NCI-H187 treated with DMSO at 0.1 percent for 48 hours (cell line): ENCODE data around the gene WDR70.
A peak's percentile ranks its signal among the peaks of the same experiment; 100 is the strongest.
"Not testable (repeated sequence)": the region's sequence is repeated elsewhere in the genome, so short reads cannot be mapped to it uniquely, and the experiment has no call there.

Experiments used
- DNase-seq: peaks from one replicate; lab custom pipeline; 2025; lab: John Stamatoyannopoulos, UW

WDR70 gene

DNA sequence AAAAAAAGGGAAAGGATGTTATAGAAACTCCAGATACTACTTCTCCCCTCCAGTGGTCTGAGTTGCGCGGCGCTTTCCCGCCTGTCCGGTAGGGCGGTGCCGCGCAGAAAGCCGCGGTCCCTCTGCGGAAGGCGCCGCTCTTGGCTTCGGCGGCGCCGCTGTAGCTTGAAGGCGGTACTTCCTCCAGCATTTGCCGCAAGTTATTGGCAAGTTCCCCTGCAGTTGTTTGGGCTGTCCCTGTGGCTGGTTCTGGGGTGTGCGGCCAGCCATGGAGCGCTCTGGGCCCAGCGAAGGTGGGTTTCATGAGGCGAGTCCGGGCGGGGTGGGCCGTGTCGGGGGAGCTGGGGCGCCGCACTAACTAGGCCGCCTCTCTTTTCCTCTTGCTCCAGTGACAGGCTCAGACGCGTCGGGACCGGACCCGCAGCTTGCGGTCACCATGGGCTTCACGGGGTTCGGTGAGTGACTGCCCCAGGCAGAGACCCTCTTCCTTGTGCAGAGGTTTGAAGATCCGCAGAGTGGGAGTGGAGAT is at the start of gene WDR70:
Gene WDR70 (plus strand): TSS at position 219 of the 529 bp plus-strand sequence. CDS start 50 bp downstream, at position 269.
- peak; percentile 27 for DNase-seq

DNA sequence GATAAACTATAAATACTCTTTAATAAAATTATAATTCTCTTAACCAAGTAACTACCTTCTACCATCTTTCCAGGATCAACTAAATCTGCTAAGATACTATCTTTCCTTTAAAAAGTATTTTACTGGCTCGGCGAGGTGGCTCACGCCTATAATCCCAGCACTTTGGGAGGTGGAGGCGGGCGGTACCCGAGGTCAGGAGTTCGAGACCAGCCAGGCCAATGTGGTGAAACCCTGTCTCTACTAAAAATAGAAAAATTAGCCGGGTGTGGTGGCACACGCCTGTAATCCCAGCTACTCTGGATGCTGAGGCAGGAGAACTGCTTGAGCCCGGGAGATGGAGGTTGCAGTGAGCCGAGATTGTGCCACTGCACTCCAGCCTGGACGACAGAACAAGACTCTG is 44.4 kb upstream of the WDR70 start:
- DNase-seq = not testable (repeated sequence)

DNA sequence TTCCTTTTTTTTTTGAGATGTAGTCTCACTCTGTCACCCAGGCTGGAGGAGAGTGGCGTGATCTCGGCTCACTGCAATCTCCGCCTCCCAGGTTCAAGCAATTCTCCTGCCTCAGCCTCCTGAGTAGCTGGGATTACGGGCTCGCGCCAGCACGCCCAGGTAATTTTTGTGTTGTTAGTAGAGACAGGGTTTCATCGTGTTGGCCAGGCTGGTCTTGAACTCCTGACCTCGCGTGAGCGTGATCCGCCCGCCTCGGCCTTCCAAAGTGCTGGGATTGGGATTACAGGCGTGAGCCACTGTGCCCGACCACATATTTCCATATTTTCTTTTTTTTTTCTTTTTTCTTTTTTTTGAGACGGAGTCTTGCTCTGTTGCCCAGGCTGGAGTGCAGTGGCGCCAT is 36.4 kb upstream of the WDR70 start:
- DNase-seq = not testable (repeated sequence)

DNA sequence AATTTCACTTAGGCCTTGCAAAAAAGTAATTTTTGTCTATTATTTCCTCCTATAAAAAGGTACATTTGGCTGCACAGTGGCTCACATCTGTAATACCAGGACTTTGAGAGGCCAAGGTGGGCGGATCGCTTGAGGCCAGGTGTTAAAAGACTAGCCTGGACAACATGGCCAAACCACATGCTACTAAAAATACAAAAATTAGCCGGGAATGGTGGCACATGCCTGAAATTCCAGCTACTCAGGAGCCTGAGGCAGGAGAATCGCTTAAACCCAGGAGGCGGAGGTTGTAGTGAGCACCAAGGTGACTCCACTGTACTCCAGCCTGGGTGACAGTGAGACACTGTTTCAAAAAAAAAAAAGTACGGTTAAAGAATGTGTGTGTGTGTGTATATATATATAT is 24.0 kb upstream of the WDR70 start:
- no peak for DNase-seq

DNA sequence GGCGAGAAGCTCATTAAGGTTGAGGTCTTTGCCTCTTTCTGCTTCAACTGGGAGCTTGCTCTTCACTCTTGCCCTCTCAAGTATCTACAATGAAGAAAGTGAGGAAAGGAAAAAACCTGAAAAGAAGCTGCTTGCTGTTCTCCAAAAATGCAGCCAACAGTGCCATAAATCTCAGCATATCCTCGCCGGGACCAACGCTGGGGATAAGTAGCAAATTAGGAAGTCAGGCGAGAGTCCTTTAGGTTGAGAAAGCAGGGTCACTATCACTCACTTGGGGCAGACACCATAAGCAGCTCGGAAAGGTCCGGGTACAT is 8.6 kb upstream of the WDR70 start:
- no peak for DNase-seq

DNA sequence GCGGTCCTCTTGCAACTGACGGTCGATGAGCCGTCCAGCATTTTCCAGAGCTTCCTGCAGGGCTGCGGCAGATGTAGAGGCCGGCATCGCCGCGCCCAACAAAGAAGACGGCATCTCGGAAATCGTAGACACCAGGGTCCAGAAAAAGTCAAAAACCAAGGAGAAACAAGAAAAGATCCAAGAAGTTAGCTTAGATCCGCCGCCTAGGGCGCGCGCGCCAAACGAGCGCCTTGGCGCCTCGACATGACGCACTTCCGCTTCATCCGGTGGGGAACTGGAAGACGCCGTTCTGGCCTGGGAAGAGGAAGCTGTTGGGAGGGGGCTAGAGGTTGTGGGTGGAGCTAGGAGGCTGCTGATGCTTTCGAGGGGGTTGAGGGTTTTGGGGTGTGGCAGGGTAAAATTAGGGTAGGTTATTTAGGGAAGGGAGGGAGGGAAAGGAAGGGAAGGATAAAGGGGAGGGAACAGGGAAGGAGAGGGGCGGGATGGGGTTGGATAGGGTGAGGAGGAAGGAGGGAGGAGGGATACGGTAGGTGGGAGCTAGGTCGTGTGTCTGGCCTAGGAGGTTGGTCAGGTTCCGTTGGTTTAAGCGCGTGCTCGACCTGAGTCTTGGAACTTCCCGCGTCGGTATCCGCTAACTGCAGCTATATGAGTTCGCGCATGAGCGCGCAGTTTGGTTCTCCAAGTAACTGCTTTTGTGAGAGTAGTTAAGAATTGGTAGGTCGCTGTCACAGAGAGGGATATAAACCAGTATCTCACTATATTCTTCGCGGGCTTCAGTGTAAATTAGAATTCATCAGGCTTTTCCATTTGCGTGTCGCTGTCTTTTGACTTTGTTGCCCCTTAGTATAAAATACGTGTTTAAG is 8.0 kb upstream of the WDR70 start, which contains the start of gene NUP155:
Gene NUP155 (minus strand): TSS at position 243 of the 863 bp plus-strand sequence. CDS start 129 bp downstream, at position 114.
- peak; percentile 75 for DNase-seq

DNA sequence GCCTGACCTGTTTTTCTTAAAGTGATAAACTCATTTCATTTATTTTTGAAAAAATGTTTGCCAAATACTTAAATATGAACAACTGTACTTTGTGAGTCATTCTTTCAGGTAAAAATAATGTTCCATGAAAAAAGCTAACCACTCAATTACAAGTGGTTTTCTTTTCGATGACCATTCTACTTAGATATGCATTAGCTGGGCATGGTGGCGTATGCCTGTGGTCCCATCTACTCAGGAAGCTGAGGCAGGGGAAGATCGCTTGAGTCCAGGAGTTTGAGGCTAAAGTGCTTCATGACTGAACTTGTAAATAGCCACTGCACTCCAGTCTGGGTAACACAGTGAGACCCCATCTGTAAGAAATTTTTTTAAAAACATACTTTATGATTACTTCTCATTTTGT is 4.0 kb upstream of the WDR70 start:
- DNase-seq = no peak

DNA sequence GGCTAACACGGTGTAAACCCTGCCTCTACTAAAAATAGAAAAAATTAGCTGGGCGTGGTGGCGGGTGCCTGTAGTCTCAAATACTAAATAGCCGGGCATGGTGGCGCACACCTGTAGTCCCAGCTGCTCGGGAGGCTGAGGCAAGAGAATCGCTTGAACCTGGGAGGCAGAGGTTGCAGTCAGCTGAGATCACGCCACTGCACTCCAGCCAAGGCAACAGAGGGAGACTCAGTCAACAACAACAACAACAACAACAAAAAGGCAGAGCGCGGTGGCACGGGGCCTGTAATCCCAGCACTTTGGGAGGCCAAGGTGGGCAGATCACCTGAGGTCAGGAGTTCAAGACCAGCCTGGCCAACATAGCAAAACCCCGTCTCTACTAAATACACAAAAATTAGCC is 1.1 kb upstream of the WDR70 start:
- not testable (repeated sequence) for DNase-seq

DNA sequence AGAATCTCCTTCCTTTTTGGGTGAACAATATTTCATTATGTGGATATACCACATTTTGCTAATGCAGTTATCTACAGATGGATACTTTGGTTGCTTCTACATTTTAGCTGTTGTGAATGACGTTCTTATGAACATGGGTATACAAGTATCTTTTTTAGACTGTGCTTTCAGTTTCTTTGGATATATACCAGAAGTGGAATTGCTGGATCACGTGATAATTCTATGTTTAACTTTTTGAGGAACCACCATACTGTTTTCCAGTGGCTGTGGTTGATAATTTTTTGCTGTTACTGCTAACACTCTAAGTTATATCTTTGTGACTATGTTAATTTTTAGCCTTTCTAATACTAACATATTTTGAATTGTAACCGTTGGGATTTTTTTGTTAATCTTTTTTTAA is 12.5 kb downstream of the WDR70 start:
- no peak for DNase-seq

DNA sequence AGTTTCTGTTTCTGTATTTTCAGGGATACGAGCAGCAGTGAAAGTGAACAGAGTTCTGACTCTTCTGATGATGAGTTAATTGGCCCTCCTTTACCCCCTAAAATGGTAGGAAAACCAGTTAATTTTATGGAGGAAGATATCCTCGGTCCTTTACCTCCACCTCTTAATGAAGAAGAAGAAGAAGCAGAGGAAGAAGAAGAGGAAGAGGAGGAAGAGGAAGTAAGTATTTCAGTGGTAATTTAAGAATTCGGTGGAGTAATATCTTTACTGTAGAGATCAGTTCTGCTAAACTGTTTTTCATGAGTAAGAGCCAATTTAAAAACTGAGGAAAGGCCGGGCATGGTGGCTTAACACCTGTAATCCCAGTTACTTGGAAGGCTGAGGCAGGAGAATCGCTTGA is 17.2 kb downstream of the WDR70 start:
- no peak for DNase-seq

DNA sequence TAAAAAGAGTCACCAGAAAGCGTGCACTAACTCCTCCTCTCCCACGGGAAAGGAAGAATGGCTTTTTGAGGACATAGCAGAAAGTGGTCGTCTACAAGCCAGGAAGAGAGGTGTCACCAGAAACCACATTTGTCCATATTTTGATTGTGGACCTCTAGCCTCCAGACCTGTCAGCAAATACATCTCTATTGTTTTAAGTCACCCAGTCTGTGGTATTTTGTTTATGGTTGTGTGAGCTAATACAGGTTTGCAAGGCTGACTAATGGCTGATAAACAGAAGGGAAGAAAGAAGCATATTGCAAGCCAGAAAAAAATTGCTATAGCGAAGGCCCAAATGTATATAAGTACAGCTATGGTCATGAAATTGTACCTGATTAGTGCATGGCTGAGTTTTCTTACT is 21.4 kb downstream of the WDR70 start:
- DNase-seq = no peak

DNA sequence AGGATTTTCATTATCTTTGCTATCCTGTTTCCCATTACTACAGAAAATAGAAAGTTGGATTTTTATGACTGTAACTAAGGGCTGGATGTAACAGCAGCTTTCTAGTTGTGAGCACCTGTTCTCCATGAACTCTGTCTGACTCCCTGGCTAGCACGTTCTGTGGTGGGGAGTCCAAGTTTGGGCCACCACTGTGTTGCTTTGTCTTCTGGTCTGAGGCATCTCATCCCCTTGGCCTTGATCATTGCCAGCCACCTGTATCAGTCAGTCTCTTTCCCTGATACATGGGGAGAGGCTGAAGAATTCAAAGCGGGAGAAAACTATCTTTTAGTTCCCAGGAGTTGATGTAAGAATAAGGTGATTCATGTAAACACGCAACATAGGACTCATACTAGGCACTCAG is 33.4 kb downstream of the WDR70 start:
- no peak for DNase-seq

DNA sequence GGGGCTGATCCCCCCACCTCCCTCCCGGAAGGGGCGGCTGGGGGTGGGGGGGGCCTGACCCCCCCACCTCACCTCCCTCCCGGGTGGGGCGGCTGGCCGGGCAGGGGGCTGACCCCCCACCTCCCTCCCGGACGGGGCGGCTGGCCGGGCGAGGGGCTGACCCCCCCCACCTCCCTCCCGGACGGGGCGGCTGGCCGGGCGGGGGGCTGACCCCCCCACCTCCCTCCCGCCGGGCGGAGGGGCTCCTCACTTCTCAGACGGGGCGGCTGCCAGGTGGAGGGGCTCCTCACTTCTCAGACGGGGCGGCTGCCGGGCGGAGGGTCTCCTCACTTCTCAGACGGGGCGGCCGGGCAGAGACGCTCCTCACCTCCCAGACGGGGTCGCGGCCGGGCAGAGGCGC is 36.3 kb downstream of the WDR70 start:
- not testable (repeated sequence) for DNase-seq

DNA sequence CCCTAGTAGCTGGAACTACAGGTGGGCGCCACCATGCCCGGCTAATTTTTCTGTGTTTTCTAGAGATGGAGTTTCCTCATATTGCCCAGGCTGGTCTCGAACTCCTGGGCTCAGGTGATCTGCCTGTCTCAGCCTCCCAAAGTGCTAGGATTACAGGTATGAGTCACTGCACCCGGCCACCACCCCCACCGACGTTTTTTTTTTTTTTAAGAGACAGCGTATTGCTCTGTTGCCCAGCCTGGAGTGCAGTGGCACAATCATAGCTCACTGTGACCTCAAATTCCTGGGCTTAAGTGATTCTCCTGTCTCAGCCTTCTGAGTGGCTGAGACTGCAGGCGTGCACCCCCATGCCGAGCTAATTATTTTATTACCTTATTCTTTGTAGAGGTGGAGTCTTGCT is 38.2 kb downstream of the WDR70 start:
- DNase-seq = no peak

DNA sequence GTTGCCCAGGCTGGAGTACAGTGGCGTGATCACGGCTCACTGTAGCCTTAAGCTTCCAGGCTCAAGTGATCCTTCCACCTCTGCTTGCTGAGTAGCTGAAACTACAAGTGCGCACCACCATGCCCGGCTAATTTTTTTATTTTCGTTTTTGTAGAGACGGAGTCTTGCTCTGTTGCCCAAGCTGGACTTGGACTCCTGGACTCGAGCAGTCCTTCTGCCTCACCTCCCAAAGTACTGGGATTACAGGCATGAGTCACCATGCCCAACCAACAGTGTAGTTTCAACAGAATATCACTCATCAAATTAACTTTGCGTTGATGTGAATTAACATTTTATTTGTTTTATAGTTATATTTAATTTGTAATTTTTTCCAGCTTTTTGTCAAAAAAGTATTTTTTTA is 45.3 kb downstream of the WDR70 start:
- DNase-seq = no peak

DNA sequence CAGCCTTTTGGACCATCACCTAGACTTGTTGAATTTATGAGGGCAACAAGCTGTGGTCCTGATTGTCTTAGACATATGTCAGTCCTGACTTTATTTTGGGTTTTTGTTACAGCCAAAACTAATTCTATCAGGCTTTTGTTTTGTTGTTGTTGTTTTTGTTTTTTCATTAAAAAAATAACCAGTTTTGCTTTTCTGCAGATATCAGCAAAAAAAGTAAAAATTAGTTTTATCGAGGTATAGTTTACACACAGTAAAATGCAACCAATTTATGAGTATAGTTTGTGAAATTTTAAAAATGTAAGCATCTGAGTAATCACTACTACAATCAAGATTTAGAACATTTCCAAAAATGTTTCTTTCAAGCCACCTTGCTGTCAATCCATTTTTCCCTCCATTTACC is 48.9 kb downstream of the WDR70 start:
- no peak for DNase-seq

DNA sequence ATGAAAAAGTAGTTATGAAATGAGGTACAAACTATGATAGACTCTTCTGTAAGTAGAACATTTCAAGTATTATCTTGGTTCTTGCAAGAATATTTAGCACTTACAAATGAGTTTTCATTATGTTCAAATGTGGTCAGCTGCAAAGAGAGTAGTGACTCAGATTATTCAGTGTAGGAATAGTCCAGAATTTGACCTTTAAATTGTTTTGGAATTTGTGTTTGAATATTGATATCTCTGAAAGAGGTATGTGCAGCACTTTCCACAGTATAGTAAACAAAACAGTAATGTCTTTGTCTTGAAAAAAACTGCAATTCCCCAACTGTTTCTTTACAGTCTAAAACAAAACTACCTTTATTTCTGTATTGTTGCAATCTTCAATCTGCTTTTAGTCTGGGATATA is 56.1 kb downstream of the WDR70 start:
- DNase-seq = no peak

DNA sequence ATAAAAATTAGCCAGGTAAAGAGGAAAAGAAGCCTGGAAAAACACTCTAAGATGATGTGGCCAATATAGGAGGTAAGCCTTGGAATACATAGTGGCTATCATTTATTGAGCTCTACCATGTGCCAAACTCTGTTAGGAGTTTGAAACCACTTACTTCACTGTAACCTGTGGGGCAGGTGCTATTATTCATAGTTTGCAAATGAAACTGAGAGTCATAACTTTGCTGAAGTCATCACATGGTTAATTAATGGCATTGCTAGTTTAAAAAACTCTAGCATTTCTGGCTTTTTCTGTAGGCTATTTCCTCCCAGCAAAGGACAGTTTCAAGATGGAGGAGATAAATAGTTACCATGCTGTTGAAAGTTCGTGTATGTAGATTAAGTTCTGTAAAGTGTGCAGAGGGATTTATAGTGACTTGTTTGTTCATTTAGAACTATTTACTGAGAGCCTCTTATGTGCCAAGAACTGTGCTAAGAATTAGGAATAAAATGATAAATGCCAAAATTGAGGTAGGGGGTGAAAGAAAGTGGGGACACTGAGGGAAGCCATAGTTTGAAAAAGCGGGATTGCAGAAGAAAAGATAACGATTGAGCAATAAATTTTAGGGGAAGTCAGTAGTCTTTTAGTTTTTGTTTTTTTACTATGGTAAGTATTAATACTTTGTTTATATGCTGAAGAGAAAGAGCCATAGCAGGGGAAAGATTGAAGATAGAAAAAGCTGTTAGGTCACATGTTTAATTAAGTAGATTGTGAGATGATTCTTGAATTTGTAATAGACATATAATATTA is 57.2 kb downstream of the WDR70 start:
- DNase-seq = no peak

DNA sequence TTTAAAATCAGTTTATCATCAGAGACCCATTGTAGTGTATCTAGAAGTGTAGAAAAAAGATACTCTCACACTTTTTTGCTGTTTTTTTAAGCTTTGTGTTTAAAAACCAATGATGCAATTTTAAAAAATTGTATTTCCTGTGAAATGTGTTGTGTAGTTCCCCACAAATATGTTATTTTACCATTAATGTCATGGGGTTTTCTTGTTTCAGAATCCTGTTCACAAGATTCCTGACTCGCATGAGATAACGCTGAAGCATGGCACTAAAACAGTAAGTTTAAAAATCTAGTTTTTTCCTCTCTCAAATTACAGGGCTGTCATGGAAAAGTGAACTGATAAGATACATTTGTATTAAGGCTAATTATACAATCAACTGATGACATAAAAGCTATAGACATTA is 58.6 kb downstream of the WDR70 start:
- no peak for DNase-seq

DNA sequence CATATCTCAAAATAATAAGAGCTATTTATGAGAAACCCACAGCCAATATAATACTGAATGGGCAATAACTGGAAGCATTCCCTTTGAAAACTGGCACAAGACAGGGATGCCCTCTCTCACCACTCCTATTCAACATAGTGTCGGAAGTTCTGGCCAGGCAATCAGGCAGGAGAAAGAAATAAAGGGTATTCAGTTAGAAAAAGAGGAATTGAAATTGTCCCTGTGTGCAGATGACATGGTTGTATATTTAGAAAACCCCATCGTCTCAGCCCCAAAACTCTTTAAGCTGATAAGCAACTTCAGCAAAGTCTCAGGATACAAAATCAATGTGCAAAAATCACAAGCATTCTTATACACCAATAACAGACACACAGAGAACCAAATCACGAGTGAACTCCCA is 66.7 kb downstream of the WDR70 start:
- DNase-seq = not testable (repeated sequence)

DNA sequence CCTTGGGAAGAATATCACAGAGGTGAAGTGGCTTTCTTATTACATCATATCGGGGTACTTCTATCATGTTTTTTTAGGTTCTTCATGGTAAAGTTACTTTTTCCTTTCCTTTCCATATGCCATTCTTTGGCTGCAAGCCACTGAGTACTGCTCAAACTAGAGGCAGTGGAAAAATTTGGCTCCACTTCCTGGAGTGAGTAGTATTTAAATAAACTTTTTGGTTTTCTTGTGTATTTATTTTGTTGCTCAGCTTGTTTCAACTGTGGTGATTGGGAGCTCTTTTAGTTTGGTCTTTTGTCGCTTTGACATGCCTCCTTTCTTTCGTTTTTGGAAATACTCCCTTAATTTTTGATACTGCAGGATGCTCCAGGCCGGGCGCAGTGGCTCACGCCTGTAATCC is 69.8 kb downstream of the WDR70 start:
- no peak for DNase-seq

DNA sequence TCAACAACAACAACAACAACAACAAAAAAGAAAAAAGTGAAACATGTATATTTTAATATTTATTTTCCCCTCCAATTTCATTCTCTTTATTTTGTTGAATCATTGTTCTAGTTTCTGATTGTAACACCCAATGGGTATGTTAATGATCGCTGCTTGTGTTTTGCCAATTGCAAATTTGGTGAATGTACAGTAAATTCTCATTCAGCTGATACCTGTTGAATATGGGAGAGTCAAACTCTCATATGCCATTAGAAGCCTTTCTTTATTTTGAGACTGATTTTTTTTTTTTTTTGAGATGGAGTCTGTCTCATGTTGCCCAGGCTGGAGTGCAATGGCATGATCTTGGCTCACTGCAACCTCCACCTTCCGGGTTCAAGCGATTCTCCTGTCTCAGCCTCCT is 72.9 kb downstream of the WDR70 start:
- DNase-seq = not testable (repeated sequence)

DNA sequence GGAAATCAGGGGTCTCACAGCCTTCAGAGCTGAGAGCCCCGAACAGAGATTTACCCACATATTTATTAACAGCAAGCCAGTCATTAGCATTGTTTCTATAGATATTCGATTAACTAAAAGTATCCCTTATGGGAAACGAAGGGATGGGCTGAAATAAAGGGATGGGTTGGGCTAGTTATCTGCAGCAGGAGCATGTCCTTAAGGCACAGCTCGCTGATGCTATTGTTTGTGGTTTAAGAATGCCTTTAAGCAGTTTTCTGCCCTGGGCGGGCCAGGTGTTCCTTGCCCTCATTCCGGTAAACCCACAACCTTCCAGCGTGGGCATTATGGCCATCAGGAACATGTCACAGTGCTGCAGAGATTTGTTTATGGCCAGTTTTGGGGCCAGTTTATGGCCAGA is 74.1 kb downstream of the WDR70 start:
- DNase-seq = not testable (repeated sequence)
